H1 (cell line): ENCODE data around the gene TSN. TPM values are rescaled to one million over a fixed set of nuclear protein-coding genes. Genes with fewer than 3 reads are reported as not detected.

Experiments
- CTCF ChIA-PET: fragments of 300-600 bp; sonication (Branson Sonifier 250); formaldehyde crosslinking; loops from one replicate; lab custom pipeline; 2021; ENCODE audit not compliant: partially characterized antibody; lab: Charles Lee
- POLR2A ChIA-PET: fragments of 300-600 bp; sonication (Branson Sonifier 250); formaldehyde crosslinking; loops from one replicate; lab custom pipeline; 2021; ENCODE audit warnings: inconsistent platforms; ENCODE audit not compliant: partially characterized antibody; lab: Charles Lee
- DNase-seq, 2 experiments: peaks; one replicate each; pipeline versions ENCODE4 v3.0.0 to v3.0.0-alpha.2; 2010 to 2022; ENCODE audit warnings: low spot score in 2 of 2, low read depth in 1 of 2, mixed read lengths in 1 of 2
- FAIRE-seq: peaks from 2 replicates; lab custom pipeline; 2011; peaks lifted over from hg19 to GRCh38; lab: Jason Lieb, UNC
- H2AFZ ChIP-seq: 2 replicates; pipeline ENCODE4 v1.8.1; 2012; ENCODE audit warnings: low read length, inconsistent platforms
- H2AK5ac ChIP-seq: 2 replicates; pipeline ENCODE4 v1.6.1; 2013; ENCODE audit warnings: low read depth, low read length
- H2BK120ac ChIP-seq: replicated peaks from 2 replicates; pipeline ENCODE3; 2013; ENCODE audit warnings: low read depth, low read length, inconsistent platforms
- H2BK12ac ChIP-seq: 2 replicates; pipeline ENCODE4 v1.6.1; 2013; ENCODE audit warnings: low read depth, low read length
- H2BK15ac ChIP-seq: 2 replicates; pipeline ENCODE4 v1.6.1; 2013; ENCODE audit warnings: low read length
- H2BK20ac ChIP-seq: 2 replicates; pipeline ENCODE4 v1.6.1; 2013; ENCODE audit warnings: low read length
- H2BK5ac ChIP-seq: 2 replicates; pipeline ENCODE4 v1.6.1; 2013; ENCODE audit warnings: low read depth, low read length
- H3K14ac ChIP-seq: 2 replicates; pipeline ENCODE4 v1.6.1; 2013; ENCODE audit warnings: inconsistent platforms; ENCODE audit not compliant: insufficient read length
- H3K18ac ChIP-seq: 2 replicates; pipeline ENCODE4 v1.6.1; 2013; ENCODE audit warnings: low read length; ENCODE audit errors: extremely low read depth
- H3K23ac ChIP-seq: 2 replicates; pipeline ENCODE4 v1.6.1; 2013; ENCODE audit warnings: inconsistent platforms; ENCODE audit not compliant: insufficient read length
- H3K23me2 ChIP-seq: 2 replicates; pipeline ENCODE4 v1.6.1; 2013; ENCODE audit warnings: low read depth, low read length
- H3K27ac ChIP-seq: 2 replicates; pipeline ENCODE4 v1.6.1; 2011; ENCODE audit warnings: low read depth, low read length, inconsistent platforms
- H3K27me3 ChIP-seq, 4 experiments: replicated peaks in 1 of 4; 1 replicate in 1 of 4; 2 replicates in 3 of 4; pipeline versions ENCODE4 v1.6.1 to v1.8.1; 2011 to 2013; ENCODE audit warnings: low read length in 3 of 4, mild to moderate bottlenecking in 3 of 4, inconsistent platforms in 2 of 4, mixed read lengths in 2 of 4, moderate library complexity in 1 of 4; ENCODE audit not compliant: control insufficient read depth in 3 of 4, insufficient read depth in 3 of 4; ENCODE audit errors: extremely low read depth in 1 of 4
- H3K36me3 ChIP-seq, 4 experiments: 2 replicates each; pipeline versions ENCODE4 v1.6.1 to v1.8.1; 2011 to 2013; ENCODE audit warnings: mild to moderate bottlenecking in 4 of 4, low read length in 3 of 4, moderate library complexity in 2 of 4, control low read depth in 1 of 4, inconsistent platforms in 1 of 4; ENCODE audit not compliant: insufficient read depth in 4 of 4, control insufficient read depth in 2 of 4
- H3K4ac ChIP-seq: replicated peaks from 2 replicates; pipeline ENCODE3; 2013; ENCODE audit warnings: low read length, low read depth, mixed read lengths, inconsistent platforms; ENCODE audit not compliant: insufficient read length
- H3K4me1 ChIP-seq, 4 experiments: replicated peaks in 1 of 4; 1 replicate in 1 of 4; 2 replicates in 3 of 4; pipeline versions ENCODE4 v1.6.1 to v1.8.1; 2011 to 2013; ENCODE audit warnings: low read length in 3 of 4, inconsistent platforms in 2 of 4, mixed read lengths in 1 of 4; ENCODE audit not compliant: insufficient read depth in 4 of 4, control insufficient read depth in 3 of 4
- H3K4me2 ChIP-seq, 2 experiments: 2 replicates each; pipeline versions ENCODE4 v1.6.1 to v1.8.1; 2011 to 2013; ENCODE audit warnings: low read depth in 2 of 2, low read length in 2 of 2, control low read depth in 1 of 2, inconsistent platforms in 1 of 2, mild to moderate bottlenecking in 1 of 2; ENCODE audit not compliant: insufficient read depth in 1 of 2
- H3K4me3 ChIP-seq, 4 experiments: fragments of 200-600, 300-600 bp in 1 of 4; sonication (generic), shearing (Covaris generic), sonication (Bioruptor Twin) in 1 of 4; 2 replicates each; pipeline versions ENCODE4 v1.5.1 to v1.8.1; 2011 to 2016; ENCODE audit warnings: low read length in 4 of 4, low read depth in 3 of 4, control low read depth in 2 of 4, inconsistent platforms in 2 of 4, mild to moderate bottlenecking in 2 of 4, mixed read lengths in 1 of 4, moderate library complexity in 1 of 4; ENCODE audit not compliant: insufficient read depth in 2 of 4; ENCODE audit errors: extremely low read depth in 1 of 4
- H3K56ac ChIP-seq: replicated peaks from 2 replicates; pipeline ENCODE3; 2013; ENCODE audit warnings: low read depth, mild to moderate bottlenecking, mixed read lengths, low read length, inconsistent platforms; ENCODE audit not compliant: insufficient read length
- H3K79me1 ChIP-seq: 2 replicates; pipeline ENCODE4 v1.6.1; 2013; ENCODE audit warnings: low read depth, low read length, control low read depth
- H3K79me2 ChIP-seq, 2 experiments: 2 replicates each; pipeline versions ENCODE4 v1.6.1 to v1.8.1; 2012 to 2013; ENCODE audit warnings: low read length in 2 of 2, mild to moderate bottlenecking in 2 of 2, inconsistent platforms in 1 of 2; ENCODE audit not compliant: insufficient read depth in 2 of 2, control insufficient read depth in 1 of 2
- H3K9ac ChIP-seq, 4 experiments: replicated peaks in 1 of 4; 1 replicate in 1 of 4; 2 replicates in 3 of 4; pipeline versions ENCODE4 v1.6.1 to v1.8.1; 2011 to 2013; ENCODE audit warnings: low read depth in 3 of 4, low read length in 3 of 4, control low read depth in 2 of 4, mild to moderate bottlenecking in 2 of 4, moderate library complexity in 2 of 4, inconsistent platforms in 1 of 4; ENCODE audit errors: extremely low read depth in 1 of 4
- H3K9me3 ChIP-seq, 2 experiments: 2 replicates each; pipeline versions ENCODE4 v1.6.1 to v1.8.1; 2012 to 2013; ENCODE audit warnings: mild to moderate bottlenecking in 2 of 2, moderate library complexity in 2 of 2, control low read depth in 1 of 2, inconsistent platforms in 1 of 2, low read depth in 1 of 2, low read length in 1 of 2, mixed read lengths in 1 of 2; ENCODE audit not compliant: insufficient read depth in 2 of 2
- H4K20me1 ChIP-seq, 2 experiments: replicated peaks in 1 of 2; 2 replicates each; pipeline versions ENCODE3 to v1.8.1; 2011 to 2013; ENCODE audit warnings: inconsistent platforms in 2 of 2, low read length in 2 of 2, mild to moderate bottlenecking in 1 of 2; ENCODE audit not compliant: insufficient read depth in 2 of 2, control insufficient read depth in 1 of 2
- H4K5ac ChIP-seq: 2 replicates; pipeline ENCODE4 v1.6.1; 2013; ENCODE audit warnings: low read length, low read depth, mixed read lengths, inconsistent platforms; ENCODE audit not compliant: insufficient read length
- H4K8ac ChIP-seq: 2 replicates; pipeline ENCODE4 v1.8.0; 2013; ENCODE audit warnings: mild to moderate bottlenecking, moderate library complexity, low read length, inconsistent platforms; ENCODE audit not compliant: insufficient read depth; ENCODE audit errors: extremely low read depth
- H4K91ac ChIP-seq: replicated peaks from 2 replicates; pipeline ENCODE3; 2013; ENCODE audit warnings: low read length, mixed read lengths, inconsistent platforms; ENCODE audit not compliant: insufficient read length
- CHD2 ChIP-seq: IDR thresholded peaks from 2 replicates; pipeline ENCODE4 v1.6.1; 2012; ENCODE audit warnings: low read length, improper control_type of control experiment
- CTBP2 ChIP-seq: IDR thresholded peaks from 2 replicates; pipeline ENCODE4 v1.7.0; 2011; ENCODE audit warnings: borderline replicate concordance, mild to moderate bottlenecking, moderate library complexity, mixed read lengths, low read length; ENCODE audit not compliant: insufficient read depth, insufficient read length
- RAD21 ChIP-seq, 2 experiments: IDR thresholded peaks in 1 of 2; conservative IDR thresholded peaks in 1 of 2; 2 replicates each; pipeline ENCODE4 v1.6.1; 2011; ENCODE audit warnings: low read depth in 2 of 2, low read length in 2 of 2, improper control_type of control experiment in 1 of 2, inconsistent platforms in 1 of 2, mild to moderate bottlenecking in 1 of 2, moderate library complexity in 1 of 2
- YY1 ChIP-seq: IDR thresholded peaks from 2 replicates; pipeline ENCODE4 v1.6.1; 2011; ENCODE audit warnings: low read depth, mild to moderate bottlenecking, low read length
- WGBS, 2 experiments: shearing (Covaris generic) in 1 of 2; methylation state at CpG; one replicate each; pipeline versions ENCODE4 v1.1.6 to v1.1.7; 2013 to 2015; ENCODE audit warnings: low lambda C conversion rate in 2 of 2, mixed read lengths in 2 of 2, inconsistent platforms in 1 of 2, low coverage in 1 of 2, missing lambda C conversion rate in 1 of 2; ENCODE audit not compliant: insufficient replicate concordance in 2 of 2, insufficient coverage in 1 of 2, insufficient read length in 1 of 2; ENCODE audit errors: extremely low coverage in 1 of 2, missing lambda C conversion rate in 1 of 2; 5-methylcytosine and 5-hydroxymethylcytosine counted together
- polyA plus RNA-seq, 7 experiments: library from polyadenylated mRNA; depleted of rRNA in 3 of 7; stranded (reverse) in 5 of 7; unstranded in 2 of 7; fragments of >200 nt in 5 of 7; fragments of 200-250 nt in 2 of 7; gene quantifications; 1 replicate in 5 of 7; 2 replicates in 1 of 7; 4 replicates in 1 of 7; pipeline versions ENCODE4 v1.2.1 to v1.2.3, GENCODE V29; 2011 to 2013; ENCODE audit warnings: missing spikeins in 2 of 7, mixed read lengths in 2 of 7
- total RNA-seq: library from RNA; stranded (reverse); fragmentation: NEBNext Ultra II Directional; extraction: Animal tissue kit (Norgen Biotek cat#: 25700); gene quantifications from 2 replicates; pipeline ENCODE4 v1.2.1, GENCODE V29; 2021

Gene TSN
- total and polyA plus RNA-seq, 2 of the 8 experiments (the other 6 are each of a cell fraction or from before 2014, with no cell fraction given) = 44.4 to 96.1 TPM

DNA sequence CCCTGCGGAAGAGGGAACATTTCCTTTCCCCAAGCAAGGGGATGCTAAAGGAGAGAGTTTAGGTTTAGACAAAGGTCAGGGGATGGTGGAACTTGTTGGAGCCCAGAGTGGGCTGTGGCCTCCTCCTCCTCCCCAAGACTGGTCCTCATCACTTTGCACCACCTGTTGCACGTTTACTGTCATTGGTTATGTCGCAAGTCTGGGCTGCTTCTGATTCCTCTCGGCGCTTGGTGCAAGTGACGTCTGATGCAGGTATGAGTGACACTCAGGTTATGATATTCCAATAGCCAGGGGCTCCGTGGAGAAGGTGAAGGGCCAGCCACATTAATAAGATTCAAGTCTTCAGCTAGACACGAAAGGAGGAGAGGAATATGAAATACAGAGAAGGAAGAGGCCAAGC is 59.8 kb downstream of the TSN start:
- no peak overlapping the region for H3K14ac ChIP-seq
- peaks cover 0 to 5% (median 3%) of the 10 kb centered on the region in 4 experiments; a peak in 3 of 7 replicates for H3K4me1 ChIP-seq
- H3K23me2 ChIP-seq = no peaks in the 10 kb centered on the region
- H3K4me2 ChIP-seq = no peak overlapping the region
- no peak overlapping the region for H2AK5ac ChIP-seq
- no peaks in the 10 kb centered on the region for H3K9me3 ChIP-seq
- no peak overlapping the region for H4K91ac ChIP-seq
- no peaks in the 10 kb centered on the region for H3K79me2 ChIP-seq
- H3K9ac ChIP-seq = no peak overlapping the region
- 91% methylated on average over 8 of the region's 8 CpGs; no CpG with 5 or more reads in 1 of the 2 experiments for WGBS, 2 experiments
- H2BK12ac ChIP-seq = peak overlapping the region; percentile 75; the same call in 1 of the 2 replicates
- H2BK5ac ChIP-seq = peak overlapping the region; percentile 66; the same call in 1 of the 2 replicates
- CTCF ChIA-PET = interaction anchor here (0.6 to 1.5 kb wide), 5 partner anchors 18 to 73 kb away, joined by 3 to 4 read pairs (median 3); no protein-coding TSS in a partner anchor
- no peaks in the 10 kb centered on the region for H3K27me3 ChIP-seq
- H3K18ac ChIP-seq = no peak overlapping the region
- no peak overlapping the region for H2AFZ ChIP-seq
- H3K27ac ChIP-seq = no peak overlapping the region
- no peak for FAIRE-seq
- H3K36me3 ChIP-seq = no peaks in the 10 kb centered on the region
- no peak overlapping the region for H3K56ac ChIP-seq
- no peaks in the 10 kb centered on the region for H4K20me1 ChIP-seq
- H2BK120ac ChIP-seq = no peak overlapping the region
- H3K4me3 ChIP-seq = no peak overlapping the region
- POLR2A ChIA-PET = no interaction called here
- no peak overlapping the region for H3K23ac ChIP-seq
- no peak for DNase-seq
- H4K8ac ChIP-seq = no peak overlapping the region
- H2BK15ac ChIP-seq = peak overlapping the region; percentile 85; the same call in 1 of the 2 replicates
- H4K5ac ChIP-seq = no peak overlapping the region
- no peak overlapping the region for H3K4ac ChIP-seq
- H3K79me1 ChIP-seq = no peaks in the 10 kb centered on the region
- H2BK20ac ChIP-seq = 0 out of 2 replicates have a peak overlapping the region, but pooled peaks have one; percentile 21
- TF ChIP-seq CHD2 = no peak
- no peak for TF ChIP-seq YY1
- no peak for TF ChIP-seq RAD21 (IDR thresholded peaks at IDR 0.05 in 1 of 2, conservative IDR thresholded peaks at IDR 0.05 in 1 of 2; ENCODE audit: low read depth in 2 of 2, low read length in 2 of 2)
- TF ChIP-seq CTBP2 = no peak
- TF ChIP-seq, all 59 proteins: peak for 0
